ENCODE data around the gene TTC27. TPM values are rescaled to one million over a fixed set of nuclear protein-coding genes. Genes with fewer than 3 reads are reported as not detected.

TTC27 gene
- total and polyA plus RNA-seq, 4 donors = 3.5 to 13.5 (median 6.3) TPM

DNA sequence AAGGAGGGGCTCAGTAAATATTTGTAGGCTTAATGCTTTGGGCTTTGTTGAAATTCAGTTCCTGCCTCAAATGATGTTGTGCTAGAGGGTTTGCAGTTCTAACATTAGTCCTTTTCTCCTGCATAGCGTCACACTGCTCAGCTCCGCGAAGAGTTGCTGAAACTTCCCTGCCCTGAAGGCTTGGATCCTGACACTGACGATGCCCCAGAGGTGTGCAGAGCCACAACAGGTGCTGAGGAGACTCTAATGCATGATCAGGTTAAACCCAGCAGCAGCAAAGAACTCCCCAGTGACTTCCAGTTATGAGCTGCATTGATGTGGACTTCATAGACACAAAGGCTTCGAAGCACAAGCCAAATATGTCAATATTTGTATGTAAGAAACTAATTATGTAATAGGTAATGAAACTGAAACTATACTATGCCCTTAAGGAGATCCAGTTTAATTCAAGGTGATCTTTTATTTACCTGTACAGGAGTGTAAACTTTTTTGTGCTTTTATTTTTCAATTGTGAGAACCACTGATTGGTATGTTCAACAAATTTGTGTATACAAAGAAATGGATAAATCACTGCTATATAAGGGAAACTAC lies 10.2 kb upstream of the TTC27 start:
- 77% methylated on average over 5 of the region's 5 CpGs for WGBS
- H3K27me3 ChIP-seq (ENCODE audit: control insufficient read depth in 4 of 4, insufficient read depth in 4 of 4, low read length in 3 of 4) = no peaks in the 10 kb centered on the region
- TF ChIP-seq JUND (IDR thresholded peaks at IDR 0.05) (no peak), TAF1 (conservative IDR thresholded peaks at IDR 0.05) (no peak), EGR1 (IDR thresholded peaks at IDR 0.05; ENCODE audit: low read depth in 2 of 2) (no peak), SP1 (IDR thresholded peaks at IDR 0.05) (no peak), YY1 (IDR thresholded peaks at IDR 0.05) (no peak), RAD21 (IDR thresholded peaks at IDR 0.05) (no peak), FOXA2 (IDR thresholded peaks at IDR 0.05) (no peak), GABPA (IDR thresholded peaks at IDR 0.05 in 1 of 2, conservative IDR thresholded peaks at IDR 0.05 in 1 of 2) (no peak), RXRA (IDR thresholded peaks at IDR 0.05) (no peak), FOXA1 (IDR thresholded peaks at IDR 0.05) (no peak), HNF4G (IDR thresholded peaks at IDR 0.05) (no peak)
- TF ChIP-seq, protein P1, sequence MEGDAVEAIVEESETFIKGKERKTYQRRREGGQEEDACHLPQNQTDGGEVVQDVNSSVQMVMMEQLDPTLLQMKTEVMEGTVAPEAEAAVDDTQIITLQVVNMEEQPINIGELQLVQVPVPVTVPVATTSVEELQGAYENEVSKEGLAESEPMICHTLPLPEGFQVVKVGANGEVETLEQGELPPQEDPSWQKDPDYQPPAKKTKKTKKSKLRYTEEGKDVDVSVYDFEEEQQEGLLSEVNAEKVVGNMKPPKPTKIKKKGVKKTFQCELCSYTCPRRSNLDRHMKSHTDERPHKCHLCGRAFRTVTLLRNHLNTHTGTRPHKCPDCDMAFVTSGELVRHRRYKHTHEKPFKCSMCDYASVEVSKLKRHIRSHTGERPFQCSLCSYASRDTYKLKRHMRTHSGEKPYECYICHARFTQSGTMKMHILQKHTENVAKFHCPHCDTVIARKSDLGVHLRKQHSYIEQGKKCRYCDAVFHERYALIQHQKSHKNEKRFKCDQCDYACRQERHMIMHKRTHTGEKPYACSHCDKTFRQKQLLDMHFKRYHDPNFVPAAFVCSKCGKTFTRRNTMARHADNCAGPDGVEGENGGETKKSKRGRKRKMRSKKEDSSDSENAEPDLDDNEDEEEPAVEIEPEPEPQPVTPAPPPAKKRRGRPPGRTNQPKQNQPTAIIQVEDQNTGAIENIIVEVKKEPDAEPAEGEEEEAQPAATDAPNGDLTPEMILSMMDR (IDR thresholded peaks at IDR 0.05; ENCODE audit: low read depth, low read length, missing input control) = no peak
- TF ChIP-seq, protein P2, sequence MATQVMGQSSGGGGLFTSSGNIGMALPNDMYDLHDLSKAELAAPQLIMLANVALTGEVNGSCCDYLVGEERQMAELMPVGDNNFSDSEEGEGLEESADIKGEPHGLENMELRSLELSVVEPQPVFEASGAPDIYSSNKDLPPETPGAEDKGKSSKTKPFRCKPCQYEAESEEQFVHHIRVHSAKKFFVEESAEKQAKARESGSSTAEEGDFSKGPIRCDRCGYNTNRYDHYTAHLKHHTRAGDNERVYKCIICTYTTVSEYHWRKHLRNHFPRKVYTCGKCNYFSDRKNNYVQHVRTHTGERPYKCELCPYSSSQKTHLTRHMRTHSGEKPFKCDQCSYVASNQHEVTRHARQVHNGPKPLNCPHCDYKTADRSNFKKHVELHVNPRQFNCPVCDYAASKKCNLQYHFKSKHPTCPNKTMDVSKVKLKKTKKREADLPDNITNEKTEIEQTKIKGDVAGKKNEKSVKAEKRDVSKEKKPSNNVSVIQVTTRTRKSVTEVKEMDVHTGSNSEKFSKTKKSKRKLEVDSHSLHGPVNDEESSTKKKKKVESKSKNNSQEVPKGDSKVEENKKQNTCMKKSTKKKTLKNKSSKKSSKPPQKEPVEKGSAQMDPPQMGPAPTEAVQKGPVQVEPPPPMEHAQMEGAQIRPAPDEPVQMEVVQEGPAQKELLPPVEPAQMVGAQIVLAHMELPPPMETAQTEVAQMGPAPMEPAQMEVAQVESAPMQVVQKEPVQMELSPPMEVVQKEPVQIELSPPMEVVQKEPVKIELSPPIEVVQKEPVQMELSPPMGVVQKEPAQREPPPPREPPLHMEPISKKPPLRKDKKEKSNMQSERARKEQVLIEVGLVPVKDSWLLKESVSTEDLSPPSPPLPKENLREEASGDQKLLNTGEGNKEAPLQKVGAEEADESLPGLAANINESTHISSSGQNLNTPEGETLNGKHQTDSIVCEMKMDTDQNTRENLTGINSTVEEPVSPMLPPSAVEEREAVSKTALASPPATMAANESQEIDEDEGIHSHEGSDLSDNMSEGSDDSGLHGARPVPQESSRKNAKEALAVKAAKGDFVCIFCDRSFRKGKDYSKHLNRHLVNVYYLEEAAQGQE (IDR thresholded peaks at IDR 0.05) = no peak
- TF ChIP-seq, protein P3, sequence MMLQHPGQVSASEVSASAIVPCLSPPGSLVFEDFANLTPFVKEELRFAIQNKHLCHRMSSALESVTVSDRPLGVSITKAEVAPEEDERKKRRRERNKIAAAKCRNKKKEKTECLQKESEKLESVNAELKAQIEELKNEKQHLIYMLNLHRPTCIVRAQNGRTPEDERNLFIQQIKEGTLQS (IDR thresholded peaks at IDR 0.05) = no peak
- TF ChIP-seq, protein P4, sequence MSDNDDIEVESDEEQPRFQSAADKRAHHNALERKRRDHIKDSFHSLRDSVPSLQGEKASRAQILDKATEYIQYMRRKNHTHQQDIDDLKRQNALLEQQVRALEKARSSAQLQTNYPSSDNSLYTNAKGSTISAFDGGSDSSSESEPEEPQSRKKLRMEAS (IDR thresholded peaks at IDR 0.05) = no peak
- TF ChIP-seq, protein P5, sequence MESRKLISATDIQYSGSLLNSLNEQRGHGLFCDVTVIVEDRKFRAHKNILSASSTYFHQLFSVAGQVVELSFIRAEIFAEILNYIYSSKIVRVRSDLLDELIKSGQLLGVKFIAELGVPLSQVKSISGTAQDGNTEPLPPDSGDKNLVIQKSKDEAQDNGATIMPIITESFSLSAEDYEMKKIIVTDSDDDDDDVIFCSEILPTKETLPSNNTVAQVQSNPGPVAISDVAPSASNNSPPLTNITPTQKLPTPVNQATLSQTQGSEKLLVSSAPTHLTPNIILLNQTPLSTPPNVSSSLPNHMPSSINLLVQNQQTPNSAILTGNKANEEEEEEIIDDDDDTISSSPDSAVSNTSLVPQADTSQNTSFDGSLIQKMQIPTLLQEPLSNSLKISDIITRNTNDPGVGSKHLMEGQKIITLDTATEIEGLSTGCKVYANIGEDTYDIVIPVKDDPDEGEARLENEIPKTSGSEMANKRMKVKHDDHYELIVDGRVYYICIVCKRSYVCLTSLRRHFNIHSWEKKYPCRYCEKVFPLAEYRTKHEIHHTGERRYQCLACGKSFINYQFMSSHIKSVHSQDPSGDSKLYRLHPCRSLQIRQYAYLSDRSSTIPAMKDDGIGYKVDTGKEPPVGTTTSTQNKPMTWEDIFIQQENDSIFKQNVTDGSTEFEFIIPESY (IDR thresholded peaks at IDR 0.05) = no peak
- H3K9ac ChIP-seq (ENCODE audit: low read depth in 1 of 2, low read length in 2 of 2) = no peak overlapping the region
- H3K4me1 ChIP-seq (ENCODE audit: control insufficient read depth in 4 of 4, insufficient read depth in 4 of 4, low read length in 3 of 4) = peaks cover 4 to 6% (median 5%) of the 10 kb centered on the region in 4 donors
- no peaks in the 10 kb centered on the region for H3K9me3 ChIP-seq (ENCODE audit: control insufficient read depth in 4 of 4, low read length in 3 of 4)
- H3K27ac ChIP-seq (ENCODE audit: low read depth in 1 of 2, low read length in 2 of 2) = no peak overlapping the region
- H3K4me3 ChIP-seq (ENCODE audit: low read depth in 1 of 3, low read length in 3 of 3) = no peak overlapping the region
- peaks cover 13 to 37% (median 20%) of the 10 kb centered on the region in 4 donors for H3K36me3 ChIP-seq (ENCODE audit: control insufficient read depth in 4 of 4, insufficient read depth in 3 of 4, low read depth in 1 of 4, low read length in 3 of 4)
- DNase-seq (ENCODE audit: low spot score) = no peak

Measured in liver (tissue), 9 donors.